ENCODE data around the gene TSC1. TPM values are rescaled to one million over a fixed set of nuclear protein-coding genes. Genes with fewer than 3 reads are reported as not detected.
A peak's percentile ranks its signal among the peaks of the same experiment; 100 is the strongest.

TSC1 gene
- total RNA-seq, 1 experiment from 2014 or later: 19.3 TPM

DNA sequence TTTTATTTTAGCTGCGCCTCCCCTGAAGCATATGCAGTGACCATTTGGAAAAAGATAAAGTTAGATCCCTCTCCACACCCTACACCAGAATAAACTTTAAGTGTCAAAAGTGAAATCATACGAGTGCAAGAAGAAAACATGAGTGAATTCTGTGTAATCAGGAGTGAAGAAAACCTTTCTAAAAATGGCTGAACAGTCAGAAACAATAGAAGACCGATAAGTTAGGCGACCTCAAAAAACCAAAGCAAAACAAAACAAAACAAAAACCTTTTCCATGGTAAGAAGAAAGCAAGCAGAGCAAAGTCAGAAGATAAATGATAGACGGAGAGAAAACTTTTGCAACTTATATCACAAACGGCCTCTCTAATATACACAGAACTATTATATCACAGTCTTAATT, 16.6 kb upstream of the TSC1 start:
- H3K9me3 ChIP-seq (ENCODE audit: low read length): no peaks in the 10 kb centered on the region
- POLR2A ChIA-PET (ENCODE audit: unreplicated experiment): no interaction called here
- H3K9me2 ChIP-seq (replicated peaks; ENCODE audit: low read length): no peaks in the 10 kb centered on the region
- no peak for DNase-seq
- H3K27me3 ChIP-seq (ENCODE audit: low read length): no peaks in the 10 kb centered on the region
- no peak overlapping the region for H3K27ac ChIP-seq (ENCODE audit: low read length)
- no peak overlapping the region for H3K4me2 ChIP-seq (ENCODE audit: low read length)
- no peak for TF ChIP-seq EZH2phosphoT487 (IDR thresholded peaks at IDR 0.05; ENCODE audit: borderline replicate concordance, low read length)
- no peak for TF ChIP-seq CTCF (conservative IDR thresholded peaks at IDR 0.05; ENCODE audit: low read depth, low read length)
- TF ChIP-seq EZH2 (IDR thresholded peaks at IDR 0.05; ENCODE audit: low read length, unreplicated experiment): no peak
- H3K36me3 ChIP-seq (ENCODE audit: low read depth, low read length): no peaks in the 10 kb centered on the region
- no peak overlapping the region for H3K9ac ChIP-seq (ENCODE audit: low read length)
- CTCF ChIA-PET: no interaction called here
- no TSS peak for BruUV-seq (replicated peaks)
- no peak overlapping the region for H3K4me3 ChIP-seq (ENCODE audit: low read length)
- no peak for ATAC-seq
- H3F3A ChIP-seq (ENCODE audit: low read length, unreplicated experiment): no peaks in the 10 kb centered on the region
- H2AFZ ChIP-seq (ENCODE audit: low read length): no peak overlapping the region
- no peaks in the 10 kb centered on the region for H3K79me2 ChIP-seq (ENCODE audit: low read length)
- peaks cover 5% of the 10 kb centered on the region; the same call in 1 of the 2 replicates for H3K4me1 ChIP-seq (ENCODE audit: insufficient read depth, low read length)
- no peaks in the 10 kb centered on the region for H4K20me1 ChIP-seq (ENCODE audit: low read length)
- intact Hi-C loops (cut with micrococcal nuclease): no loop called here

GRCh38 chr9:132957805-132958204, 13.4 kb upstream of the TSC1 start:
- ChIA-PET POLR2A (ENCODE audit: unreplicated experiment) (no interaction called here), CTCF (no interaction called here)
- BruUV-seq (replicated peaks): no TSS peak
- Histone ChIP-seq H3K27ac (ENCODE audit: low read length) (no peak overlapping the region), H3F3A (ENCODE audit: low read length, unreplicated experiment) (no peaks in the 10 kb centered on the region), H3K9me3 (ENCODE audit: low read length) (no peaks in the 10 kb centered on the region), H3K4me2 (ENCODE audit: low read length) (no peak overlapping the region), H3K4me3 (ENCODE audit: low read length) (no peak overlapping the region), H3K9ac (ENCODE audit: low read length) (no peak overlapping the region), H4K20me1 (ENCODE audit: low read length) (no peaks in the 10 kb centered on the region), H3K4me1 (ENCODE audit: insufficient read depth, low read length) (peaks cover 5% of the 10 kb centered on the region; the same call in 1 of the 2 replicates), H3K9me2 (replicated peaks; ENCODE audit: low read length) (no peaks in the 10 kb centered on the region), H3K79me2 (ENCODE audit: low read length) (no peaks in the 10 kb centered on the region), H3K27me3 (ENCODE audit: low read length) (no peaks in the 10 kb centered on the region), H3K36me3 (ENCODE audit: low read depth, low read length) (no peaks in the 10 kb centered on the region), H2AFZ (ENCODE audit: low read length) (no peak overlapping the region)
- intact Hi-C loops (cut with micrococcal nuclease): no loop called here
- ATAC-seq (no peak), DNase-seq (peak; percentile 4)
- TF ChIP-seq CTCF (conservative IDR thresholded peaks at IDR 0.05; ENCODE audit: low read depth, low read length) (no peak), EZH2 (IDR thresholded peaks at IDR 0.05; ENCODE audit: low read length, unreplicated experiment) (no peak), EZH2phosphoT487 (IDR thresholded peaks at IDR 0.05; ENCODE audit: borderline replicate concordance, low read length) (no peak)

DNA sequence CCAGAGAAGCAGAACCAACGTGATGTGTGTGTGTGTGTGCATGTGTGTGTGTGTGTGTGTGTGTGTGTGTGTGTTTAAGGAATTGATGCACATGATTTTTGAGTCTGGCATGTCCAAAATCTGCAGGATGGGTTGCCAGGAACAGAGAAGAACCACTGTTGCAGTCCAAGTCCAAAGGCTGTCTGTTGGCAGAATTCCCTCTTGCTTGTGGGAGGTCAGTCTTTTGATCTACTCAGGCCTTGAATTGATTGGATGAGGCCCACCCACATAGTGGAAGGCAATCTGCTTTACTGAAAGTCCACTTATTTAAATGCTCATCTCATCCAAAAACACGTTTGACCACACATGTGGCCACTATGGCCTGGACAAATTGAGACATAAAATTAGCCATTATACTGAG, 11.4 kb upstream of the TSC1 start:
- Histone ChIP-seq H3K36me3 (ENCODE audit: low read depth, low read length) (no peaks in the 10 kb centered on the region), H3K27me3 (ENCODE audit: low read length) (no peaks in the 10 kb centered on the region), H3K4me1 (ENCODE audit: insufficient read depth, low read length) (peaks cover 5% of the 10 kb centered on the region; the same call in 1 of the 2 replicates), H3K9me3 (ENCODE audit: low read length) (no peaks in the 10 kb centered on the region), H3K79me2 (ENCODE audit: low read length) (no peaks in the 10 kb centered on the region), H3K9ac (ENCODE audit: low read length) (no peak overlapping the region), H3F3A (ENCODE audit: low read length, unreplicated experiment) (no peaks in the 10 kb centered on the region), H2AFZ (ENCODE audit: low read length) (no peak overlapping the region), H3K4me3 (ENCODE audit: low read length) (no peak overlapping the region), H3K4me2 (ENCODE audit: low read length) (no peak overlapping the region), H3K9me2 (replicated peaks; ENCODE audit: low read length) (no peaks in the 10 kb centered on the region), H3K27ac (ENCODE audit: low read length) (no peak overlapping the region), H4K20me1 (ENCODE audit: low read length) (no peaks in the 10 kb centered on the region)
- intact Hi-C loops (cut with micrococcal nuclease): no loop called here
- DNase-seq: no peak
- no peak for TF ChIP-seq EZH2 (IDR thresholded peaks at IDR 0.05; ENCODE audit: low read length, unreplicated experiment)
- TF ChIP-seq EZH2phosphoT487 (IDR thresholded peaks at IDR 0.05; ENCODE audit: borderline replicate concordance, low read length): no peak
- TF ChIP-seq CTCF (conservative IDR thresholded peaks at IDR 0.05; ENCODE audit: low read depth, low read length): no peak
- no peak for ATAC-seq
- CTCF ChIA-PET: no interaction called here
- no TSS peak for BruUV-seq (replicated peaks)
- POLR2A ChIA-PET (ENCODE audit: unreplicated experiment): no interaction called here

Data from PC-3 (cell line).